Keratinocyte (primary cell): ENCODE results near the gene COL3A1. TPM values are rescaled to one million over a fixed set of nuclear protein-coding genes. Genes with fewer than 3 reads are reported as not detected.

Experiments used
- DNase-seq: peaks from one replicate; pipeline ENCODE4 v3.0.0-alpha.2; 2011; ENCODE audit warnings: low read depth, missing footprints, low spot score
- FAIRE-seq: peaks from 2 replicates; lab custom pipeline; 2011; peaks lifted over from hg19 to GRCh38; lab: Jason Lieb, UNC
- H2AFZ ChIP-seq: 2 replicates; pipeline ENCODE4 v1.6.0; 2012; ENCODE audit warnings: low read length, control low read depth, inconsistent platforms; ENCODE audit not compliant: control insufficient read depth
- H3K27ac ChIP-seq: 2 replicates; pipeline ENCODE4 v1.5.1; 2011; ENCODE audit warnings: low read length; ENCODE audit not compliant: control insufficient read depth, insufficient read depth
- H3K27me3 ChIP-seq: 3 replicates; pipeline ENCODE4 v1.6.0; 2011; ENCODE audit warnings: low read length; ENCODE audit not compliant: control insufficient read depth, insufficient read depth; ENCODE audit errors: extremely low read depth
- H3K36me3 ChIP-seq, 2 experiments: 2 replicates in 1 of 2; 3 replicates in 1 of 2; pipeline ENCODE4 v1.5.1; 2011; ENCODE audit warnings: low read length in 2 of 2, mild to moderate bottlenecking in 1 of 2; ENCODE audit not compliant: control insufficient read depth in 2 of 2, insufficient read depth in 2 of 2; ENCODE audit errors: extremely low read depth in 1 of 2
- H3K4me1 ChIP-seq: 3 replicates; pipeline ENCODE4 v1.5.1; 2011; ENCODE audit warnings: low read length; ENCODE audit not compliant: control insufficient read depth, insufficient read depth; ENCODE audit errors: extremely low read depth
- H3K4me2 ChIP-seq: 3 replicates; pipeline ENCODE4 v1.6.0; 2011; ENCODE audit warnings: low read depth, low read length; ENCODE audit not compliant: control insufficient read depth, insufficient read depth; ENCODE audit errors: extremely low read depth
- H3K4me3 ChIP-seq, 3 experiments: fragments of 200-600 bp in 1 of 3; sonication (generic) in 1 of 3; 2 replicates in 2 of 3; 3 replicates in 1 of 3; pipeline ENCODE4 v1.5.1; 2011 to 2016; ENCODE audit warnings: low read length in 3 of 3, mild to moderate bottlenecking in 3 of 3, control low read depth in 2 of 3, inconsistent platforms in 1 of 3, low read depth in 1 of 3, mixed read lengths in 1 of 3, mixed run types in 1 of 3, moderate library complexity in 1 of 3; ENCODE audit not compliant: control insufficient read depth in 2 of 3, insufficient read depth in 2 of 3; ENCODE audit errors: extremely low read depth in 1 of 3
- H3K79me2 ChIP-seq: 2 replicates; pipeline ENCODE4 v1.6.0; 2012; ENCODE audit warnings: low read length; ENCODE audit not compliant: control insufficient read depth, insufficient read depth
- H3K9ac ChIP-seq: 3 replicates; pipeline ENCODE4 v1.6.0; 2011; ENCODE audit warnings: low read length; ENCODE audit not compliant: control insufficient read depth, insufficient read depth; ENCODE audit errors: extremely low read depth
- H3K9me1 ChIP-seq: 3 replicates; pipeline ENCODE4 v1.6.0; 2011; ENCODE audit warnings: low read length; ENCODE audit not compliant: control insufficient read depth, insufficient read depth; ENCODE audit errors: extremely low read depth
- H3K9me3 ChIP-seq: 2 replicates; pipeline ENCODE4 v1.5.1; 2012; ENCODE audit warnings: low read depth, low read length; ENCODE audit not compliant: control insufficient read depth
- H4K20me1 ChIP-seq: 3 replicates; pipeline ENCODE4 v1.6.0; 2011; ENCODE audit warnings: low read length; ENCODE audit not compliant: control insufficient read depth, insufficient read depth; ENCODE audit errors: extremely low read depth
- EZH2 ChIP-seq: IDR thresholded peaks from one replicate; pipeline ENCODE4 v1.6.1; 2012; ENCODE audit warnings: inconsistent platforms, mild to moderate bottlenecking, low read length, moderate library complexity
- dilution Hi-C: fragments of 300-500 bp; cut with MboI; formaldehyde crosslinking; loops from one replicate; pipeline ENCODE4 v1.7.0; 2020; ENCODE audit warnings: low sequenced_read_pairs; ENCODE audit not compliant: extremely low pct_ligation_motif_present
- polyA plus RNA-seq, 5 experiments: library from polyadenylated mRNA; depleted of rRNA in 3 of 5; stranded (reverse) in 3 of 5; stranded (forward) in 1 of 5; unstranded in 1 of 5; fragments of >200 nt; gene quantifications; 1 replicate in 1 of 5; 2 replicates in 3 of 5; 3 replicates in 1 of 5; pipeline versions ENCODE4 v1.2.1 to v1.2.3, GENCODE V29; 2011 to 2012; ENCODE audit warnings: missing spikeins in 2 of 5, low read depth in 1 of 5, low replicate concordance in 1 of 5
- TF ChIP-seq, protein P1 (sequence below), 3 experiments: IDR thresholded peaks in 1 of 3; conservative IDR thresholded peaks in 1 of 3; optimal IDR thresholded peaks in 1 of 3; 2 replicates in 2 of 3; 3 replicates in 1 of 3; pipeline versions ENCODE3 to v1.5.1; 2011; ENCODE audit warnings: low read length in 3 of 3, mild to moderate bottlenecking in 3 of 3, moderate library complexity in 2 of 3, control low read depth in 1 of 3, inconsistent platforms in 1 of 3; ENCODE audit not compliant: insufficient read depth in 2 of 3; ENCODE audit errors: extremely low read depth in 1 of 3

Gene COL3A1
- polyA plus RNA-seq, 1 donor (not counting 4 experiments of a cell fraction or from before 2014, with no cell fraction given) = 0.01 TPM

DNA sequence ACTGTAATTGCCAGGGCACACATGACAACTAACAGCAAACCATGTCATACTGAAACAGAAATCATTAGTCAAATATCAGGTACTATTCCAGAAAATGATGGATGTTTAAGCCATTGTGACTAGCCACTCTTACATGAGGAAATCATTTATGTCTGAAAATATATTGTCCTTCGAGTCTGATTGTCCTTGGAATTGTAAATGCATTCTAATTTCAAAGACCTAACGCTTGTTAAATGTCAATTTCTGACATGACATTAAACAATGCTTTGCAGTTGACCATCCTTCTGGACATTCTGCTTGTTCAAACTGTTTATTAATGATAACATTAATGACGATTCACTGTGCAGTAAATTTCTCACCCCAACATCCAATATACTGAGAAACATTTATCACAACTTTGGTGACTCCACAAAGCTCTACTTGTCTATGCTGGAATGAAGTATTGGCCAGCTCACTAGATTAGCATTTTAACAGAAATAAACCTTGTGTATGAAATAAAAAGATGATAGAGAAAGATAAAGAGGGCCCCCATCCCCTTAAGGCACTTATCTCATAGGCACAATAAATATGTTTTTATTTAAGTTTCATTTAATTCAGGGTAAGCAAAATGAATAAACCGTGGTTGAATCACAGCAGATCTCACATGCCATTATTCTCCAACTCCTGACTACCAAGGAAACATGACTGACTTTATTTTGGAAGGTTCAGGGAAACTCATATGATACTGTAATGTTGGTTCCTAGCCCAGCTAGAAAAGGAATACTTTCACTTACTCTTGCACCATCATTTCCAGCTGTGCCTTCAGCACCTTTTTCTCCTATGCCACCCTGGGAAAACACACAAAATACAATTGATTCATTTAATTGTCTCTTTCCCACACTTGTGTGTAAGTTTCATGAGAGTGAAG is 82.3 kb downstream of the COL3A1 start:
- DNase-seq (no peak), FAIRE-seq (no peak)
- H3K4me3 ChIP-seq = no peak overlapping the region
- H3K79me2 ChIP-seq = no peaks in the 10 kb centered on the region
- no peaks in the 10 kb centered on the region for H3K27me3 ChIP-seq
- no peak for TF ChIP-seq EZH2
- TF ChIP-seq, protein P1, sequence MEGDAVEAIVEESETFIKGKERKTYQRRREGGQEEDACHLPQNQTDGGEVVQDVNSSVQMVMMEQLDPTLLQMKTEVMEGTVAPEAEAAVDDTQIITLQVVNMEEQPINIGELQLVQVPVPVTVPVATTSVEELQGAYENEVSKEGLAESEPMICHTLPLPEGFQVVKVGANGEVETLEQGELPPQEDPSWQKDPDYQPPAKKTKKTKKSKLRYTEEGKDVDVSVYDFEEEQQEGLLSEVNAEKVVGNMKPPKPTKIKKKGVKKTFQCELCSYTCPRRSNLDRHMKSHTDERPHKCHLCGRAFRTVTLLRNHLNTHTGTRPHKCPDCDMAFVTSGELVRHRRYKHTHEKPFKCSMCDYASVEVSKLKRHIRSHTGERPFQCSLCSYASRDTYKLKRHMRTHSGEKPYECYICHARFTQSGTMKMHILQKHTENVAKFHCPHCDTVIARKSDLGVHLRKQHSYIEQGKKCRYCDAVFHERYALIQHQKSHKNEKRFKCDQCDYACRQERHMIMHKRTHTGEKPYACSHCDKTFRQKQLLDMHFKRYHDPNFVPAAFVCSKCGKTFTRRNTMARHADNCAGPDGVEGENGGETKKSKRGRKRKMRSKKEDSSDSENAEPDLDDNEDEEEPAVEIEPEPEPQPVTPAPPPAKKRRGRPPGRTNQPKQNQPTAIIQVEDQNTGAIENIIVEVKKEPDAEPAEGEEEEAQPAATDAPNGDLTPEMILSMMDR (optimal IDR thresholded peaks at IDR 0.05 in 1 of 3, IDR thresholded peaks at IDR 0.05 in 1 of 3, conservative IDR thresholded peaks at IDR 0.05 in 1 of 3; ENCODE audit: extremely low read depth in 1 of 3, insufficient read depth in 2 of 3, low read length in 3 of 3) = no peak
- no peaks in the 10 kb centered on the region for H3K9me3 ChIP-seq
- H3K27ac ChIP-seq = no peak overlapping the region
- no peak overlapping the region for H2AFZ ChIP-seq
- no peaks in the 10 kb centered on the region for H3K36me3 ChIP-seq
- H3K4me2 ChIP-seq = no peak overlapping the region
- no peaks in the 10 kb centered on the region for H4K20me1 ChIP-seq
- H3K4me1 ChIP-seq = no peaks in the 10 kb centered on the region
- no peak overlapping the region for H3K9ac ChIP-seq
- dilution Hi-C loops = no loop called here
- no peaks in the 10 kb centered on the region for H3K9me1 ChIP-seq

- no peaks in the 10 kb centered on the region for H3K9me3 ChIP-seq
- no peak for TF ChIP-seq EZH2
- TF ChIP-seq, protein P1 (optimal IDR thresholded peaks at IDR 0.05 in 1 of 3, IDR thresholded peaks at IDR 0.05 in 1 of 3, conservative IDR thresholded peaks at IDR 0.05 in 1 of 3; ENCODE audit: extremely low read depth in 1 of 3, insufficient read depth in 2 of 3, low read length in 3 of 3) = no peak
- H3K4me3 ChIP-seq = no peak overlapping the region
- no peaks in the 10 kb centered on the region for H3K36me3 ChIP-seq
- no peaks in the 10 kb centered on the region for H3K27me3 ChIP-seq
- no peaks in the 10 kb centered on the region for H3K9me1 ChIP-seq
- no peaks in the 10 kb centered on the region for H3K4me1 ChIP-seq
- DNase-seq = no peak
- no peak for FAIRE-seq
- no peaks in the 10 kb centered on the region for H4K20me1 ChIP-seq
- H3K79me2 ChIP-seq = no peaks in the 10 kb centered on the region
- H3K4me2 ChIP-seq = no peak overlapping the region
- H2AFZ ChIP-seq = no peak overlapping the region
- H3K9ac ChIP-seq = no peak overlapping the region
- dilution Hi-C loops = no loop called here
- H3K27ac ChIP-seq = no peak overlapping the region
These were observed 83.1 kb downstream of the COL3A1 start for GRCh38 chr2:189057316-189057715.
